GM12801 (cell line): Measurements from ENCODE around the gene NCAPD3.

Experiments used
- TF ChIP-seq, protein P1 (sequence below): IDR thresholded peaks from one replicate; pipeline ENCODE4 v1.5.1; 2011; ENCODE audit warnings: control low read depth; ENCODE audit not compliant: insufficient read length; ENCODE audit errors: extremely low read depth

The NCAPD3 gene

DNA sequence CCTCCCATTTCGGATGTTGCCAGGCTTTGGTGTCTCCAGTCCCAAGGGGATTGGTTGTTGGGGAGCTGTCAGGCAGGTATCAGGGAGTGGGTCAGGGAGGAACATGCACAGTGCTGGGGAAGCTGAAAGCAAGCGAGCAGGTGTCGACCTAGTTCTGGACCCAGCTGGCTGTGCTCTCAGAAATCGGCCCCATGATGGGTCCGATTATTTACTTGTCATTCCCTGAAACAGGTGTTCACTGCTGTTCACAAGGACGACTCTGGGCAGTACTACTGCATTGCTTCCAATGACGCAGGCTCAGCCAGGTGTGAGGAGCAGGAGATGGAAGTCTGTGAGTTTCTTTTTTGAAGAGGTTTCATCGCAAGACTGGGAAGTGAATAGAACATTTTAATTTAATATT is 78.1 kb downstream of the NCAPD3 start:
- TF ChIP-seq, protein P1, sequence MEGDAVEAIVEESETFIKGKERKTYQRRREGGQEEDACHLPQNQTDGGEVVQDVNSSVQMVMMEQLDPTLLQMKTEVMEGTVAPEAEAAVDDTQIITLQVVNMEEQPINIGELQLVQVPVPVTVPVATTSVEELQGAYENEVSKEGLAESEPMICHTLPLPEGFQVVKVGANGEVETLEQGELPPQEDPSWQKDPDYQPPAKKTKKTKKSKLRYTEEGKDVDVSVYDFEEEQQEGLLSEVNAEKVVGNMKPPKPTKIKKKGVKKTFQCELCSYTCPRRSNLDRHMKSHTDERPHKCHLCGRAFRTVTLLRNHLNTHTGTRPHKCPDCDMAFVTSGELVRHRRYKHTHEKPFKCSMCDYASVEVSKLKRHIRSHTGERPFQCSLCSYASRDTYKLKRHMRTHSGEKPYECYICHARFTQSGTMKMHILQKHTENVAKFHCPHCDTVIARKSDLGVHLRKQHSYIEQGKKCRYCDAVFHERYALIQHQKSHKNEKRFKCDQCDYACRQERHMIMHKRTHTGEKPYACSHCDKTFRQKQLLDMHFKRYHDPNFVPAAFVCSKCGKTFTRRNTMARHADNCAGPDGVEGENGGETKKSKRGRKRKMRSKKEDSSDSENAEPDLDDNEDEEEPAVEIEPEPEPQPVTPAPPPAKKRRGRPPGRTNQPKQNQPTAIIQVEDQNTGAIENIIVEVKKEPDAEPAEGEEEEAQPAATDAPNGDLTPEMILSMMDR, result no peak

DNA sequence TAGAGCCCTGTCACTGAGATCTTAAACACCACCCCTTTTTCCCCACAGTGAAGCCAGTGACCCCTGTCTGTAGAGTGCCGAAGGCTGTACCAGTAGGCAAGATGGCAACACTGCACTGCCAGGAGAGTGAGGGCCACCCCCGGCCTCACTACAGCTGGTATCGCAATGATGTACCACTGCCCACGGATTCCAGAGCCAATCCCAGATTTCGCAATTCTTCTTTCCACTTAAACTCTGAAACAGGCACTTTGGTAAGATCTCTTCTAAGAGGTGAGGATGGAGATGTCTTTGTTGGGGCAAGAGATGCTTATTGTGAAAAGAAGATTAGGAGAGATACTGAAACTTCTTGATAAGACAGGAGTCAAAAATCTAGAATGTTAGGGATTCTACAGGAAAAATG is 79.0 kb downstream of the NCAPD3 start:
- TF ChIP-seq, protein P1, result no peak

DNA sequence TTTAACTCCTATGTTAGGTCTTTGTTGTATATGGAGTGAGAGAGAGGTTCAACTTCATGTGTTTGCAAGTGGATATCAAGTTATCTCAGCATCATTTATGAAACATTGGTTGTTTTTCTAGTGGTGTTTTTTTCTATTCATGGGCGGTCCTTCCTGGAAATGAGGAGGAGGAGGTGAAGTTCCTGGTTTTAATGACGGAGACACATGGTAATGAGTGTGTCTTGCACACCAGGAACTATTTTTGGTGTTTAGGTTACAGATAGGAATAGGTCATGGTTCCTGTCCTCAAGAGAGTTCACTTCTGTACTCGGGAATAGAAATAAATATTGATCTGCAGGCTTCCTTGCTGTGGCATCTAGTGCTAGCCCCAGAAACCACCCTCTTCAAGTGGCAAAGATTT is 80.0 kb downstream of the NCAPD3 start:
- TF ChIP-seq, protein P1, result no peak

DNA sequence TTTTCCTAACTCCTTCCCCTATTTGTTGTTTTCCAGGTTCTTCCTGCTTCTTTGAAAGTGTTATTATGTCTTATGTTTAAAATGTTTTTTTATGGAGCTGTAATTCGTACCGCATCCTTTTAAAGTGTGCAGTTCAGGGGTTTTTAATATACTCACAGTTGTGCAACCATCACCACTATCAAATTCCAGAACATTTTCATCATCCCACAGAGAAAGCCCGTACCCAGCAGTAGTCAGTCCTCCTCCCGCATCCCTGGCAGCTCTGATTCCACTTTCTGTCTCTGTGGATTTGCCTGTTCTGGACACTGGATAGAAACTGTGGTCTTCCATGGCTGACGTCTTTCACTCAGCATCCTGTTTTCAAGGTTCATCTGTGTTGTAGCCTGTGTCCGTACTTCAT is 81.2 kb downstream of the NCAPD3 start:
- TF ChIP-seq, protein P1, result no peak

DNA sequence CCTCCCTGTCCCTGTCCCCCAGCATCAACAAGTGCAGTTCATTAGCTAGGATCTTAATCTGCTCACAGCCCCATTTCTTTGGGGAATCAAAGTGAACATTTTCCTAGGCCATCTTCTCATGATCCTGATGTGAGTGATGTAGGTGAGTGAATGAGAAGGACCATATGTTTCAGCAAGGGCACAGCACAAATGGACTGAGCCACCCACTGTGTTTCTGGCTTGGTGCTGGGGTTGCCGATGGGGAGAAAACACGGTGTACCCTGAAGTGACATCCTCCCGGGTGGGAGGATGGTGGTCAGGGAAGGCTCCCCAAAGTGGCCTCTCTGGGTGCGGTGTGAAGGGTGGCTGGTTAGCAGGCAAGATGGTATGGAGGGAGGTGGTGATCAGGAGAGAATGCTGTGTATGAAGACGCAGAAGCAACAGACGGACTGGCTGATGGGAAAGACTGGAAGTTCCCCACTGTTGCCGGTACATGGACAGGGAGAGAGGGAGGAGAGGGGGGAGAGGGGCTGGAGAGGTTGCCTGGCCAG is 82.7 kb downstream of the NCAPD3 start:
- TF ChIP-seq, protein P1, result no peak

DNA sequence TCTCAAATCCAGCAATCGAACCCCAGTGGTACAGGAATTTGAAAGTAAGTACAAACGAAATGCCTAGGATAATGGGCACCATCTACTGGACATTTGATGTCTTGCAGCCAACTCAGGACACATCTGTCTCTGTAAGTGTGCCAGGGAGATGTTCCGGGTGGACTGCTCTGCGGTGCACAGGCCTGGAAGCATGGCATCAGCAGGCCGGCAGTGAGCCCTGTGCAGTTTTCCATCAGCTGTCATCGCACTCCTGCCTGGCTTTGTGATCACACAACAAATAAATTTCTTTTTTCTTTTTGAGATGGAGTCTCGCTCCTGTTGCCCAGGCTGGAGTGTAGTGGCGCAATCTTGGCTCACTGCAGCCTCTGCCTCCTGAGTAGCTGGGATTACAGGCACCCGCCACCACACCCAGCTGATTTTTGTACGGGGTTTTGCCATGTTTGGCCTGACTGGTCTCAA is 83.9 kb downstream of the NCAPD3 start:
- TF ChIP-seq, protein P1, result peak; percentile 11

DNA sequence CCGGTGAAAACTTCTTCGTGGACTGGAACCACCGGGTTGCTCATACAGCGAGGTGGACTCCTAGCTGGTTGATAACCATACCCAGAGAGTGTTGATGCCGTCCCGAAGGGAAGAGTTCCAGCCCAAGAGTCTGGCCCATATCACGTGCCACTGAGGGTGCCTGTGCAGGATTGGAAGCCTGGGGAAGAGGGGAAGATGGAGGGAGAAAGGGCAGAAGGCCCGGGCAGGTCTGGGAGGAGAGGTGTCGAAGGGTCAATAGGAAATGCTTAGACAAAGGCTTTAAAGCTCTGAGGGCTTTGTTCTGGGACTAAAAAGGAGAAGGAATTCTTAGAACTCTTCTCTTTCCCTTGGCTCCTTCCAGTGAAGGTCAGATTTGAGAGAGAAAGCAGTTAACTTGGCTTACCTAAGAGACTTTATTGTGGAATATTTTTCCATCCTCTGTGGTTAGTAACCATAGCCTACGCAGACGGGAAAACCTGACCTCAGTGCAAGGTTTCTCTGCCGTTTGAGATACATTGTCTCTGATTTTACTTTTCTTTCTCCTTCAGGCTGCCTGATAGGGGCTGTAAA is 84.4 kb downstream of the NCAPD3 start:
- TF ChIP-seq, protein P1, result no peak

DNA sequence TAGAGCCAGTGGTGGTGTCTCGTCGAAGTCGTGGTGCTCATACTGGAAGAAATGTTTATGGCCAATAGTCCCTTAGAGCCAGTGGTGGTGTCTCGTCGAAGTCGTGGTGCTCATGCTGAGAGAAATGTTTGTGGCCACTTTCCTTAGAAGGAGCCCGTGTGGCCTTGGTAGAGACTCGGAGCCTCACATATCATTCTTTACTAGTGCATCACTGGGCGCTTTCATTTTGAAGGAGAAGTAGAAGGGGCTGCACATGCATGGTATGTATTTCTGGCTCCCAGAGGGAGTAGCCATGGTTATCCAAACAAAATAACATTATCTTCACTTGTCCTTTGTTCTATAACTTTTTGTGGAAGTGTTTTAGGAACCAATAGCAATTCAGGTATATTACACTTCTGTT is 85.4 kb downstream of the NCAPD3 start:
- TF ChIP-seq, protein P1, result no peak
